Omental fat pad (tissue), 4 donors: Measurements from ENCODE around the gene HERPUD1. TPM values are rescaled to one million over a fixed set of nuclear protein-coding genes. Genes with fewer than 3 reads are reported as not detected.

Experiments used
- ATAC-seq: fragments of 150-250 bp; one replicate; pipeline ENCODE4 v1.9.1; 2016; ENCODE audit warnings: mild to moderate bottlenecking, moderate library complexity; ENCODE audit not compliant: low FRiP score
- DNase-seq: peaks from one replicate; pipeline ENCODE4 v3.0.0-alpha.2; 2019; ENCODE audit warnings: low spot score
- CTCF ChIP-seq, 3 donors: fragments of 450-650 bp; IDR thresholded peaks; one replicate each; pipeline ENCODE4 v1.5.1; 2016 to 2017; ENCODE audit warnings: antibody characterized with exemption in 3 of 3, mild to moderate bottlenecking in 3 of 3, moderate library complexity in 2 of 3
- total RNA-seq, 4 donors: library from RNA; depleted of rRNA; stranded (reverse); fragments of >200 nt; gene quantifications; one replicate each; pipeline ENCODE4 v1.1.0, GENCODE V29; 2016

The HERPUD1 gene
- total RNA-seq, 4 donors from 2014 or later, result 151 to 170 (median 162) TPM

- DNase-seq (no peak), ATAC-seq (no peak)
- TF ChIP-seq CTCF (IDR thresholded peaks at IDR 0.05), result no peak
These were observed 28.8 kb downstream of the HERPUD1 start for GRCh38 chr16:56960681-56961281.

- no peak for TF ChIP-seq CTCF (IDR thresholded peaks at IDR 0.05)
- ATAC-seq, result no peak
- no peak for DNase-seq
These were observed 29.4 kb downstream of the HERPUD1 start for GRCh38 chr16:56961386-56961785.

- ATAC-seq (no peak), DNase-seq (no peak)
- no peak for TF ChIP-seq CTCF (IDR thresholded peaks at IDR 0.05)
These were observed 29.9 kb downstream of the HERPUD1 start, which contains the start of gene CETP for GRCh38 chr16:56961851-56962281. Gene CETP (plus strand): TSS chr16:56961950. CDS start chr16:56961980, 30 bp downstream.

GRCh38 chr16:56964243-56965148 lies 32.6 kb downstream of the HERPUD1 start:
- DNase-seq (peak; percentile 95), ATAC-seq (peak; percentile 33)
- TF ChIP-seq CTCF (IDR thresholded peaks at IDR 0.05), result peak in 2 of 3 donors; percentile 56 to 85

GRCh38 chr16:56965149-56966092 lies 33.5 kb downstream of the HERPUD1 start:
- TF ChIP-seq CTCF (IDR thresholded peaks at IDR 0.05), result no peak
- DNase-seq (no peak), ATAC-seq (no peak)

- ATAC-seq, result no peak
These were observed 34.1 kb downstream of the HERPUD1 start for GRCh38 chr16:56966093-56966475.

More at GRCh38 chr16:56966093-56966475, 34.1 kb downstream of the HERPUD1 start:
- no peak for DNase-seq
- TF ChIP-seq CTCF (IDR thresholded peaks at IDR 0.05), result no peak
